Measurements from ENCODE around the gene PPP3CA.

- TF ChIP-seq EZH2 (IDR thresholded peaks at IDR 0.05; ENCODE audit: insufficient read depth, poor library complexity, severe bottlenecking) (no peak), EZH2phosphoT487 (IDR thresholded peaks at IDR 0.05; ENCODE audit: insufficient read depth, low read depth) (no peak)
Observed at GRCh38 chr4:101148551-101148950, 198.8 kb downstream of the PPP3CA start.
